Measurements from ENCODE around the gene LHPP.

LHPP gene

GRCh38 chr10:124522933-124523871 lies 61.6 kb downstream of the LHPP start:
- no peak for DNase-seq

- DNase-seq: no peak
Observed at GRCh38 chr10:124523901-124524300, 62.3 kb downstream of the LHPP start.

- no peak for DNase-seq
Observed at GRCh38 chr10:124524991-124525653, 63.5 kb downstream of the LHPP start.

GRCh38 chr10:124525751-124526600 lies 64.4 kb downstream of the LHPP start:
- no peak for DNase-seq

- no peak for DNase-seq
Observed at GRCh38 chr10:124526621-124527267, 65.1 kb downstream of the LHPP start.

- no peak for DNase-seq
Observed at GRCh38 chr10:124527874-124528395, 66.3 kb downstream of the LHPP start.

- DNase-seq: no peak
Observed at GRCh38 chr10:124529661-124530214, 68.1 kb downstream of the LHPP start.

GRCh38 chr10:124530215-124530665 lies 68.6 kb downstream of the LHPP start:
- no peak for DNase-seq

- no peak for DNase-seq
Observed at GRCh38 chr10:124530816-124531215, 69.2 kb downstream of the LHPP start.

GRCh38 chr10:124532106-124532641 lies 70.6 kb downstream of the LHPP start:
- DNase-seq: no peak

- no peak for DNase-seq
Observed at GRCh38 chr10:124532788-124533187, 71.2 kb downstream of the LHPP start.

- DNase-seq: no peak
Observed at GRCh38 chr10:124533266-124533665, 71.6 kb downstream of the LHPP start.

GRCh38 chr10:124534231-124534798 lies 72.7 kb downstream of the LHPP start:
- no peak for DNase-seq

GRCh38 chr10:124534826-124535601 lies 73.4 kb downstream of the LHPP start:
- no peak for DNase-seq

GRCh38 chr10:124535731-124536495 lies 74.3 kb downstream of the LHPP start:
- no peak for DNase-seq

GRCh38 chr10:124536496-124537050 lies 75.0 kb downstream of the LHPP start:
- no peak for DNase-seq

- DNase-seq: no peak
Observed at GRCh38 chr10:124537166-124537725, 75.6 kb downstream of the LHPP start.

- DNase-seq: no peak
Observed at GRCh38 chr10:124537891-124538290, 76.3 kb downstream of the LHPP start.

- DNase-seq: no peak
Observed at GRCh38 chr10:124538706-124539105, 77.1 kb downstream of the LHPP start.

All from DMS 273 treated with DMSO at 0.1 percent for 48 hours (cell line).